MM.1S (cell line): Measurements from ENCODE around the gene ITGA11.

Experiments
- DNase-seq: peaks from one replicate; pipeline ENCODE4 v3.0.0-alpha.2; 2015
- H2AFZ ChIP-seq: fragments of 300-600 bp; sonication (generic); 2 replicates; pipeline ENCODE4 v1.6.0; 2016; ENCODE audit warnings: antibody characterized with exemption, low read length
- H3F3A ChIP-seq: fragments of 300-600 bp; sonication (generic); 2 replicates; pipeline ENCODE4 v1.6.1; 2016; ENCODE audit warnings: mild to moderate bottlenecking, antibody characterized with exemption, low read length, moderate library complexity, mixed read lengths; ENCODE audit not compliant: insufficient read depth
- H3K27ac ChIP-seq: fragments of 300-600 bp; sonication (generic); 2 replicates; pipeline ENCODE4 v1.5.1; 2016; ENCODE audit warnings: mild to moderate bottlenecking, low read length
- H3K27me3 ChIP-seq: fragments of 300-600 bp; sonication (generic); replicated peaks from 2 replicates; pipeline ENCODE4 v1.6.0; 2016; ENCODE audit warnings: low read length; ENCODE audit not compliant: insufficient read depth
- H3K36me3 ChIP-seq: fragments of 300-600 bp; sonication (generic); replicated peaks from 2 replicates; pipeline ENCODE4 v1.6.1; 2016; ENCODE audit warnings: mild to moderate bottlenecking, low read length, mixed read lengths; ENCODE audit not compliant: insufficient read depth
- H3K4me1 ChIP-seq: fragments of 300-600 bp; sonication (generic); 2 replicates; pipeline ENCODE4 v1.6.1; 2016; ENCODE audit warnings: low read length, mixed read lengths
- H3K4me2 ChIP-seq: fragments of 300-600 bp; sonication (generic); 2 replicates; pipeline ENCODE4 v1.6.0; 2016; ENCODE audit warnings: low read depth, low read length
- H3K4me3 ChIP-seq: fragments of 300-600 bp; sonication (generic); 2 replicates; pipeline ENCODE4 v1.5.1; 2016; ENCODE audit warnings: low read length, mixed read lengths
- H3K79me2 ChIP-seq: fragments of 300-600 bp; sonication (generic); 2 replicates; pipeline ENCODE4 v1.6.1; 2016; ENCODE audit warnings: mixed run types, low read length, mixed read lengths
- H3K9ac ChIP-seq: fragments of 300-600 bp; sonication (generic); 2 replicates; pipeline ENCODE4 v1.6.1; 2016; ENCODE audit warnings: low read length, mixed read lengths
- H3K9me2 ChIP-seq: fragments of 300-600 bp; sonication (generic); replicated peaks from 2 replicates; pipeline ENCODE4 v1.6.1; 2016; ENCODE audit warnings: mild to moderate bottlenecking, low read length, mixed read lengths; ENCODE audit not compliant: insufficient read depth
- H3K9me3 ChIP-seq: fragments of 300-600 bp; sonication (generic); replicated peaks from 2 replicates; pipeline ENCODE4 v1.6.1; 2016; ENCODE audit warnings: mild to moderate bottlenecking, low read length, mixed read lengths; ENCODE audit not compliant: insufficient read depth
- H4K20me1 ChIP-seq: fragments of 300-600 bp; sonication (generic); 2 replicates; pipeline ENCODE4 v1.6.1; 2016; ENCODE audit warnings: mild to moderate bottlenecking, low read length, moderate library complexity, mixed read lengths; ENCODE audit not compliant: insufficient read depth
- CTCF ChIP-seq: fragments of 300-600 bp; sonication (generic); IDR thresholded peaks from 2 replicates; pipeline ENCODE4 v1.5.1; 2016; ENCODE audit warnings: antibody characterized with exemption, low read length, mixed read lengths
- EZH2 ChIP-seq: fragments of 300-600 bp; sonication (generic); optimal IDR thresholded peaks from 2 replicates; pipeline ENCODE3; 2017; ENCODE audit warnings: low read depth, mild to moderate bottlenecking, antibody characterized with exemption, low read length, mixed read lengths
- EZH2phosphoT487 ChIP-seq: fragments of 300-600 bp; sonication (generic); IDR thresholded peaks from 2 replicates; pipeline ENCODE4 v1.6.1; 2018; ENCODE audit warnings: antibody characterized with exemption, low read length

The ITGA11 gene

GRCh38 chr15:68265674-68266073 lies 166.3 kb downstream of the ITGA11 start:
- Histone ChIP-seq H3K27me3 (no peaks in the 10 kb centered on the region), H3K4me1 (no peaks in the 10 kb centered on the region), H3K9me2 (no peaks in the 10 kb centered on the region), H4K20me1 (no peaks in the 10 kb centered on the region), H3K9me3 (no peaks in the 10 kb centered on the region), H3K79me2 (no peaks in the 10 kb centered on the region), H3K27ac (no peak overlapping the region), H3F3A (no peaks in the 10 kb centered on the region), H3K4me2 (no peak overlapping the region), H3K36me3 (no peaks in the 10 kb centered on the region), H3K9ac (no peak overlapping the region), H3K4me3 (no peak overlapping the region), H2AFZ (no peak overlapping the region)
- no peak for TF ChIP-seq EZH2phosphoT487
- TF ChIP-seq CTCF: no peak
- TF ChIP-seq EZH2: no peak
- no peak for DNase-seq

- no peak overlapping the region for H3K27ac ChIP-seq
- H3F3A ChIP-seq: no peaks in the 10 kb centered on the region
- H3K4me2 ChIP-seq: no peak overlapping the region
- no peaks in the 10 kb centered on the region for H3K27me3 ChIP-seq
- H3K9me3 ChIP-seq: no peaks in the 10 kb centered on the region
- no peaks in the 10 kb centered on the region for H3K36me3 ChIP-seq
- H2AFZ ChIP-seq: no peak overlapping the region
- no peaks in the 10 kb centered on the region for H3K9me2 ChIP-seq
- H3K4me3 ChIP-seq: no peak overlapping the region
- no peak overlapping the region for H3K9ac ChIP-seq
- no peaks in the 10 kb centered on the region for H4K20me1 ChIP-seq
- TF ChIP-seq CTCF (no peak), EZH2 (no peak), EZH2phosphoT487 (no peak)
- no peaks in the 10 kb centered on the region for H3K4me1 ChIP-seq
- no peaks in the 10 kb centered on the region for H3K79me2 ChIP-seq
- DNase-seq: no peak
These were observed 166.9 kb downstream of the ITGA11 start for GRCh38 chr15:68265081-68265480.

- DNase-seq: no peak
- H4K20me1 ChIP-seq: no peaks in the 10 kb centered on the region
- H3K27ac ChIP-seq: no peak overlapping the region
These were observed 167.7 kb downstream of the ITGA11 start for GRCh38 chr15:68264282-68264681.

More at GRCh38 chr15:68264282-68264681, 167.7 kb downstream of the ITGA11 start:
- H2AFZ ChIP-seq: no peak overlapping the region
- H3K4me3 ChIP-seq: no peak overlapping the region
- no peaks in the 10 kb centered on the region for H3K4me1 ChIP-seq
- H3K27me3 ChIP-seq: no peaks in the 10 kb centered on the region
- no peaks in the 10 kb centered on the region for H3K36me3 ChIP-seq
- no peaks in the 10 kb centered on the region for H3K9me2 ChIP-seq
- no peak overlapping the region for H3K9ac ChIP-seq
- H3F3A ChIP-seq: no peaks in the 10 kb centered on the region
- no peak overlapping the region for H3K4me2 ChIP-seq
- no peaks in the 10 kb centered on the region for H3K9me3 ChIP-seq
- no peak for TF ChIP-seq EZH2
- no peak for TF ChIP-seq EZH2phosphoT487
- no peak for TF ChIP-seq CTCF
- no peaks in the 10 kb centered on the region for H3K79me2 ChIP-seq
